ENCODE results near the gene SLC25A5.
"Not testable (repeated sequence)": the region's sequence is repeated elsewhere in the genome, so short reads cannot be mapped to it uniquely, and the experiment has no call there.

SLC25A5 gene

DNA sequence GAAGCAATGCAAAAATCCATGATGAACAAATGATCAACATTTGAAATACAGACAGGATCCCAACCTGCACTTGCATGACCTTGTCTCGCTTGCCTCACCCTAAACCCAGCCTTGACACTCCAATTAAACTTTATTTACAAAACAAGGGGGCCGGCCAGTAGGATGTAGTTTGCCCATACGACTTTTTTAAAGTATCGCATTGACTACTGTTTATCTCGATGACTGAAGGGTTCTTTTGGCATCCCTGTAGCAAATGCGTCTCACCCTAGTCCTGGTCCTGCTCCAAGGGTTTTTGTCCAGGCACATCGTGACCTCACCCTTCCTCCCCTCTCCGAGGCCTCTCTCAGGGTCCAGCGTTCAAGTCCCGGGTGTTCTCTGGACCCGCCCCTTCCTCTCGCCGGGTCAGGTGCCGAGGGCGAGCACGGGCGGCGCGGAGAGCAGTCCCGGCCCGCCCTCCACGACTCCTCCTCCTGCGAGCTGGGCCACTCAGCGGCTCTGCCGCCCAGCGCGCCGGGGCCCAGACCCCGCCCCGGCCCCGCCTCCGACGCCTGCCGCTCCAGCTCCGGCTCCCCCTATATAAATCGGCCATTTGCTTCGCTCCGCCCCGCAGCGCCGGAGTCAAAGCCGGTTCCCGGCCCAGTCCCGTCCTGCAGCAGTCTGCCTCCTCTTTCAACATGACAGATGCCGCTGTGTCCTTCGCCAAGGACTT, at the start of gene SLC25A5:
Gene SLC25A5, plus strand, starts transcription at position 603 of the 709 bp plus-strand sequence. Its CDS starts 72 bp downstream, at position 675.
- peak; percentile 90 for DNase-seq

DNA sequence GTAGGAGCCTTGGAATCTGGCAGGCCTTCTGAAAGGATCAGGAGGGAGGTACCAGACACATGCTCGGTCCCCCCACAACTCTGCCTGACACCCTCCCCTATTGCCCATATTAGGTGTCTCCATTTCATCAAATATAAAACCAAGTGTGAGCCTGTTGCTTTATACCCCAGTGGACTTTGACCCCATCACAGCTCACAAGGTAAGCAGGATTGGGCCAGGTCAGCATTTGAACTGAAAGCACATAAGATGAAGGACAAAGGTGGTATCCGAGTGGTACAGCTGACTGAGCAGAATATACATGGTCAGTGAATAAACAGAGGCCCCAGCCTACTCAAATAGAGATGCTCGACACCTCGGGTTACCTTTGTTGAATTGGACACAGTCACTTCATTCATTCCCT, 49.1 kb upstream of the SLC25A5 start:
- DNase-seq, result no peak

DNA sequence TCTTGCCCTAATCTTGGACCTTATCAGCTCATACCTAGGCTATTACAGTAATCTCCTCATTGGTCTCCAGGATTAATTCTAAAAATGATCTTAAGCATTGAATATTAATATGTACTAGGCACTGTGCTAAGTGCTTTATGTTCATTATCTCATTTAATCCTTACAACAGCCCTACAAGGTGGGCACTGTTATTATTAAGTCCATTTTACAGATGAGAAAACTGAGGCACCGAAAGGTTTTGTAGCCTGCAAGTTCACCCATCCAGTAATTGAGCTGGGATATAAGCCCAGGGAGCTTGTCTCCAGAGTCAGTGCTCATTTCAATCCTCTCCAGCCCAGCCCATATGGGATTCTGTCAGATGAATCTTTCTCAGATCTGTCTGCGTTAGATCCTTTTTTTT, 48.3 kb upstream of the SLC25A5 start:
- DNase-seq, result no peak

DNA sequence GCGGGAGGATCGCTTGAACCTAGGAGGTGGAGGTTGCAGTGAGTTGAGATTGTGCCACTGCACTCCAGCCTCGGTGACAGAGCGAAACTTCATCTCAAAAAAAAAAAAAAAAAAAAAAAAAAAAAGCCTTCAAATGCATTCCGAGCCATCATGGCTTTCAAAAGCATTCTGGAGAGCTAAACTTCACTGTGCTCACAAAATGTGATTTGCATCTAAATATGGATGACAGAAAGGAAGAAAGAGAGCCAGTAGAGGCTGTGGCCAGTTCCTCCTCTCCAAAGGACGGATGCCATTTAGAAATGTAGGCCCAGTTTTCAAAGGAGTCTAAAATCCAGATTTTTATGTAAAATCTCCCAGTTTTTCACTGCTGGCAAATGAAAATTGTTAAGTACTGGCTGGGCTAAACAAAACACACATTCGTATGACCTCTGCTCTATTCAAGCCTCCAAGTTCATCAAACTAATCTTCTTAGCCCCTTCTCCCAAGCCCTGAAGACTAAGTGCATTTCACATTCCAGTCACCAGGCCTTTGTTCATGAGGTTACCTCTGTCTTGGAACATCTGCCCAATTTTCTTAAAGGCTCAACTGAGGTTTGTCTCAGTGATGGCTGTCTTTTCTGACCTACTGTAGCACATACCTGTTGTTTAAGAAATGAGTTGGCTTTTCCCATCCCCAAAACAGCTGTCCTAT, 47.1 kb upstream of the SLC25A5 start:
- DNase-seq, result no peak

DNA sequence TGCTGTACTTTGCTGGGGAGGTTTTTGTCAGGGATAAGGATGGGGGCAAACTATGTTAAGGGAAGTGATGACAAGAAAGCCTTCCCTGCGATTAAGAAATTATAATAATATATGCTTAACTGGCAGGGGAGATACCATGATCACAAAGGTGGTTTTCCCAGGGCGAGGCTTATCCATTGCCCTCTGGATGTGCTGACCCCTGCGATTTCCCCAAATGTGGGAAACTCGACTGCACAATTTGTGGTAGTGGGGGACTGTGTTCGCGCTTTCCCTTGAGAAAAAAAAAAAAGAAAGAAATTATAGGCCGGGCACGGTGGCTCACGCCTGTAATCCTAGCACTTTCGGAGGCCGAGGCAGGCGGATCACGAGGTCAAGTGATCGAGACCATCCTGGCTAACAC, 44.6 kb upstream of the SLC25A5 start:
- DNase-seq, result no peak

DNA sequence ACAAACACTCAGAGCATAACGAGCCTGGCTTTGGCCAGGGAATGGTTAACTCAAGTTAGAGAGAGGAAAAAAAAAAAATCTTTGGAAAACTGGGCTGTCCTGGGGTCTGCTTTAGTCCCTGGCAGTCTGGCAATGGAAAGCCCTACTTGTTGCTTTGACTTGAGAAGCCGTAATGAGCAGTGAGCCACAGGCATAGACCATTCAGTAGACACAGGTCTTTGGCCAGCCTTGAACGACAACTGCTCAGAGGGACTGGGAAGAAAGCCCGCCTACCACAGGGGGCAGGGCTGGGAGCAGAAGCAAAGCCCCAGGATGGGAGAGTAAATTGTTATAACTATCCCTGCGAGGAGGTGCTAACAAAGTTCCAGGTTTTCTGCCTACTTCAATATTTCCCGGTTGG, 43.2 kb upstream of the SLC25A5 start:
- DNase-seq, result no peak

DNA sequence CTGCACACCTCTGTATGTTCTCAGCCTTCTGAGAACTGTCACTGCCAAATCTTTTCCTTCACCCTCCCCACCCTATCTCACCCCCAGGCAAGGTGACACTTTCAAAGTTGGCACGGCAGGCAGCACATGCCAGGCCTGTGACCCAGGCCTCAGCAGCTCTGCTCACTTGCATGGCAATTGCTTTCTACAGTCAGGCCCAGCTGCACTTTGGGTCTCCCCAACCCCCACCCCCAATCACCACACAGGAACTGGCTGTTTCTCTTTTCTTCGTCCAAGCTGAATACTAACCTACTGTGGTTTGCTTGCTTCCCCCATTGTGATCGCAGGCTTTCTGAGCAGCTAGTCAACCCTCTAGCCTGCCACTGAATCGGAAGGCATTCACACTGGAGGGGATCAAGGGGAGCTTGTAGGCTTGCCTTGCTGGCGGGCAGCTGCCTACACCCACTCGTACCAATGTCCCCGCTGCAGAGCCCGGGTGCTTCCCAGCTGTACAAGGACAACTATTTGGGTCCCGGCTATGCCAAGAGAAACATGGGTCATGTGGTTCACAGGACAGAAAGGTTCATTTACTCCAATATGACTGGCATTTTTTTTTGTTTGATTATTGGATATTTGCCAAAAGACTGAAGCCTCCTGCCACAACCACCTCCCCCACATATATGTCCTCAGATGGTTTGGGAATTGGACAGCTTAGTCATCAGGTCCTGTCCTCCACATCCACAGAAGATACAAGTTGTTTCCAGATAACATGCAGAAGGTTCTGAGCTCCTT, 41.0 kb upstream of the SLC25A5 start:
- peak; percentile 27 for DNase-seq

DNA sequence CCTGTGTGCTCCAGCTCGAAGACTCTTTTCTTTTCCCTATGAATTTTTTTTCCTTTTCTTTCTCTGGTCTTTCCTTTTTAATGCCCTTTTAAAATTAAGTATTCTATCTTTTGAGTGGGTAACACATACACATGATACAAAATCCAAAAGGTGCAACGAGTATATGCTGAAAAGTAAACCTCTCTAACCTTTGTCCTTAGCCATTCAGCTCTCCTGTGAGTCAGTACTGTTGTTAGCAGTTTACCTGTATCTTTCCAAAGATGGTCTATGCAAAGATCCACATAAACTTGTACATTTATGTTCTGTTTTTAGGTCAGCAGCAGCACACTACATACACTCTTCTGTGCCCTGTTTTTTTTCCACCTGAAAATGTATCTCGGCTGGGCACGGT, 40.5 kb upstream of the SLC25A5 start:
- no peak for DNase-seq

DNA sequence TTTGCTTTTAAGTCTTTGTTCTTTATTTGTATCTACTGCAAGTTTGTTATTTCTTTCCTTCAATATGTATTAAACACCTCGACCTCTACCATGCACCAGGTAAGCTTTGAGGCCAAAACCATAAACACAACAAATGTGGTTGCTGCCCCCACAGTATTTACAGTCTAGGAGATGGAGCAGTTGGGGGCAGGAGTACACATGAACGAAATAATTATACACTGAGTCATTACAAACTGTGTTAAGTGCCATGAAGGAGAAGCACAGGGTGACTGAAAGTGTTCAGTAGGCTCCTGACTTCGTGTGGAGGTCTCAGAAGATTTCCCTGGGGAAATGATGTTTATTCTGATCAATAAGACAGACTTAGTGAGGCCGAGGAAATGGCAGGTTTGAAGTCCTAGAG, 38.8 kb upstream of the SLC25A5 start:
- no peak for DNase-seq

DNA sequence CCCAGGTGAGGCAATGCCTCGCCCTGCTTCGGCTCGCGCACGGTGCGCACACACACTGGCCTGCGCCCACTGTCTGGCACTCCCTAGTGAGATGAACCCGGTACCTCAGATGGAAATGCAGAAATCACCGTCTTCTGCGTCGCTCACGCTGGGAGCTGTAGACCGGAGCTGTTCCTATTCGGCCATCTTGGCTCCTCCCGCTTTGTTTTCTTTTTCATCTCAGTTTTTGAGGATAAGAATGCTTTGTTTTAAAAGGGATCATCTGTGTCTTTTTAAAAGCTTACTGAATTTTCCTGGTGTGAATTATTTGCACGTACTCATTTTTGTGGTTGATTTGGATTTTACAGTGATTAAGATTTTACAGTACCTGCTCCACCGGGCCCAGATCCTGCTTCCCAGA, 26.9 kb upstream of the SLC25A5 start:
- DNase-seq, result not testable (repeated sequence)

DNA sequence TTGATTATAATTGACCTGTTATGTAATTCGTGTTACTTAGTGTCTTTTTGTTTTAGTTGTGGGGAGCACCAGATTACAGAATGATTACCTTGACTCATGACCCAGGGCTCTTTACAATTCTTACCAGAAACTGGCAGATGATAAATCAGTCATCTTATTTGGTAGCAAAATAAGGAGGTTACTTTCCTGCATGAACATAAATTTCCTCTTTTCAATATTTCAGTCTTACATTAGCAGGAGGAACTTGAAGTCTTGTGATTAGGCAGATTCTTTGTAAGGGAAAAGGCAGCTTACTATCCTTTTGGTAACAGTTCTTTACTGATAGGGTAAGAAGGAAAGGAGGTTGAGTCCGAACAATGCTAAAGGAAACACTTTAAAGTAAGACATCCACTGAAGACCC, 26.0 kb upstream of the SLC25A5 start:
- DNase-seq, result no peak

DNA sequence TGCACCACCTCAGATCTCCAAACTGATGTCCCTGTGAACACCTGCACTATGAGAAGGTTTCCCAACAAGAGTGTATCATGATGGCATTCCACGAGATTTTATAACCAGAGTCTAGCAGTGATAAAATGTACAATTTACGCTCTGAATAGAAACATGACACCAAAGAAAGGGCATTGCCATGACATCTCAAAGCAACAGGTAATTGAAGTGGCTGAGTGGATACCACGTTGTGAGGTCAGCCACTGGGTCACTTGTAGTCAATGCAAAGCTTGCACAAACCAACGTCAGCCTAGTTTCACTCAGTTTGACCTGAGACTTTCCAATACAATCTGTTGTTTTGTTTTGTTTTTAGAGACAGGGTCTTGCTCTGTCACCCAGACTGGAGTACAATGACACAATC, 15.0 kb upstream of the SLC25A5 start:
- no peak for DNase-seq

DNA sequence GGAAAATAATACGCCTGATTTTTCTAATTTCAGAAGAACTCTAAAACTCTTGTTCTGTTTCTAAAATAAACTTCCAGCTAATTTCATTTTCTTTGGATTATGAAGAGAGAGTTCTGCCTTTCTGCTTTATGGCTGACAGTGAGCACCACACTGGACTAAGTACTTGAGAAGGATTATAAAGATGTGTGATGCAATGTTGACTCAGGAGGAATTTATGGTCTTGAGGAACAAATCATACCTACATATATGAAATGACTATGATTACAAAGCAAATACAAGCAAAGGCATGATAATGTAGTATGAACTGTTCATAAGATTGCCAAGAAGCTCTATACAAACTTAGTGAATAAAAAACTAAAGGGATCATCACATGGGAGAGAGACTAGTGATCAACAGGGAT, 13.0 kb upstream of the SLC25A5 start:
- DNase-seq, result no peak

DNA sequence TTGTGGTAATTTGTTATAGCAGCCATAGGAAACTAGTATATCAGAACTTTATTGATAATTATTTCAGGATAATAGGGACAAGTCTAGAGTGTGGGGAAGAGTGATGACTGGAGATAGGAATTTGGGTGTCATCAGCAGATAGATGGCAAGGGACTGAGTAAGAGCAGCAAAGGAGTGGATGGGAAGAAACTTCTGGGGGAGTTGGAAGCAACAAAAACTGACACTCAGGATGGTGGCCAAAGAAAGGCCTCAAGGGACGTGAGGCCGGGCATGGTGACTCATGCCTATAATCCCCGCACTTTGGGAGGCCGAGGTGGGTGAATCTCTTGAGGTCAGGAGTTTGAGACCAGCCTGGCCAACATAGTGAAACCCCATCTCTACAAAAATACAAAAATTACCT, 9.1 kb upstream of the SLC25A5 start:
- no peak for DNase-seq

DNA sequence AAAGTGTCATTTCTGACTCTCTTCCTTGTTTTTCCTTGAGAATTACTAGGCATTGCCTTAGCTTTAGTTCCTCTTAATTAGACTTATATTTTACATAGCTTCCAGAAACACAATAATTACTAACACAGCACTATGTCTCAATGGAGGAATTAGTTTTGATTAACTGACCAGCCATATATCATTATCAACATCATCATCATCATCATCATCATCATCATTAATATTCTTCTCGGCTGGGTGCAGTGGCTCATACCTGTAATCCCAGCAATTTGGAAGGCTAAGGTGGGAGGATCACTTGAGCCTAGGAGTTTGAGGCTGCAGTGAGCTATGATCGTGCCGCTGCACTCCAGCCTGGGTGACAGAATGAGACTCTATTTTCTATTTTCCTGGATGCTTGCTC, 2.7 kb upstream of the SLC25A5 start:
- DNase-seq, result no peak

DNA sequence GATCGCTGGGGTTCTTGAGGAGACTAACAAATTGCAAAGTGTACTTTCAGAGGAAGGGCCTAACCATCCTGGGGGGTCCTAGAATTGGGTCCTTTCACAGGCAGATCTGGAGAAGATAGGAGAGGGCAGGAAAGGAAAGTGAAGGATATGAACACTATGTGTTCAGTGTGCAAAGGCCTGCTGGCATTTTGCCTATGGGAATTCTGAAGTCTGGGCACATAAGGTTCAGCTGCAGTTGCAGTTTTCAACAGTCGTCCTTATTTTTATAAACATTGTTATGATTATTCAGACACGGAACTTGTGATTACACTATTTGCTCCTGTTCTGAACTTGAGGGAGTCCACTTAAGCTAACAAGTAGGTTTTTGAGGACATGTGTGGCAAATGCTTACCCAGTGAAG, 1.3 kb upstream of the SLC25A5 start:
- DNase-seq, result no peak

DNA sequence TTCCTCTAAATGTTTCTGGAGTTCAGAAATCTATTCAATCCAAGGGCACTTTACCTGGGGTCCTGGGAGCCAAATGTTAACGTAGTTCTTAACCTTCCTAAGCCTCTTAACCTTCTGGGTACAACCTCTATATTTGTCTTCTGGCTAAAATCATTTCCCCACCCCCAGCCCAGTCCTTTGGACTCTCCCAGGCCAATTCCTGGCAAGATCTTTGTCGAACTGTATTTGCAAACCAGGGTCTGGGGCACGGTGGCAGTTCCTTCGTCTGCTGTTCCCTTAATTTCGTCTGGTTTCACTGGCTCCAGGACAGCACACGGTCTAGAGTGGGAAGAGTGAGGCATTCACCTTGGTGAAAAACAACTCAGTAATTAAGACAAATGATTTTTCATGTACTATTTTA, 811 bp upstream of the SLC25A5 start:
- DNase-seq, result no peak

DNA sequence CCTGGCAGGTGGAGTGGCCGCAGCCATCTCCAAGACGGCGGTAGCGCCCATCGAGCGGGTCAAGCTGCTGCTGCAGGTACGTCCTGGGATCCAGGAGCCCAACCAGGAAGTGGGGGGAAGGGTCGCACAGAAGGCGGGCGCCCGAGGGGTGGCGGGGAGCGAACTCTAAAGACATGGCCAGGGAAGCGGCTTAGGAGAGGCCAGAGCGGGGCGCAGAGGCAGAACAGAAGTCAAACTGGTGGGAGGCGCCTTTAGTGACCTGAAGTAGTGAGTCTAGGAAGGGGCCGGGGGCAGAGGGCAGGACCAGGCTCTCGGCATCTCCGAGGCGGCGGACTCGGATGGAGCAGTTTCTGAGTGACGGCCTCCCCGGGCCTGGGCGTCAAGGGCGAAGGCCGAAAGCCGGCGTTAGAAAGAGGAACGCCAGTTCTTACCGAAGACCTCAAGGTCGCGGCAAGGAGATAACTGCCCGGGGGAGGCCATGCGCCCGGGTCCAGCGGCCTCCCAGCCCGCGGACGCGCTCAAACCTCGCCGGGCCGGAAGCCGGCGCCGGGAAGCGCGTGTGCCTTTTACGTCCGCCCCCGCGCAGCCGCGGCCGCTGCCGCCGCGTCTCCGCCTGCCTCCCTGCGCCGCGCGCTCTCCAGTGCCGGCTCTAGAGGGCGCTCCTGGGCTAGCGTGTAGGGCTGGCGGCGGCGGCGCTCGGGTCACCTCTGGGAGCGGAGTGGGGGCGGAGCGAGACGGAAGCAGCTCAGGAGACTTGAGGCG, 488 bp downstream of the SLC25A5 start:
- DNase-seq, result peak; percentile 88

DNA sequence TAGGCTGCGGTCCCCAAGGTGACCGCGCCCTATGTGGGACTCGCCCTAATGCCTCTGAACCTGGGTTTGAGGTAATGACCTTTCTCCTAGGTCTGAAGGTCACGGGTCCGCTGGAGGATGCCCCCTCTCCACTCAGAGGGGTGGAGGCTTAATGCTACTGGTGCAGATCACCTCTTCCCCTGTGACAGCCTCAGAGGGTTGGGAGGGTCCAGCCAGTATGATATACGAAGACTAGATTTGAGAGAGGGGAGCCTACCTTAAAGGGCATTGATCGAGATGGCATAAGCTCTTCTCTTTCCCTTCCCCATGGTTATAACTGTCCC, 1.0 kb downstream of the SLC25A5 start:
- DNase-seq, result no peak

DNA sequence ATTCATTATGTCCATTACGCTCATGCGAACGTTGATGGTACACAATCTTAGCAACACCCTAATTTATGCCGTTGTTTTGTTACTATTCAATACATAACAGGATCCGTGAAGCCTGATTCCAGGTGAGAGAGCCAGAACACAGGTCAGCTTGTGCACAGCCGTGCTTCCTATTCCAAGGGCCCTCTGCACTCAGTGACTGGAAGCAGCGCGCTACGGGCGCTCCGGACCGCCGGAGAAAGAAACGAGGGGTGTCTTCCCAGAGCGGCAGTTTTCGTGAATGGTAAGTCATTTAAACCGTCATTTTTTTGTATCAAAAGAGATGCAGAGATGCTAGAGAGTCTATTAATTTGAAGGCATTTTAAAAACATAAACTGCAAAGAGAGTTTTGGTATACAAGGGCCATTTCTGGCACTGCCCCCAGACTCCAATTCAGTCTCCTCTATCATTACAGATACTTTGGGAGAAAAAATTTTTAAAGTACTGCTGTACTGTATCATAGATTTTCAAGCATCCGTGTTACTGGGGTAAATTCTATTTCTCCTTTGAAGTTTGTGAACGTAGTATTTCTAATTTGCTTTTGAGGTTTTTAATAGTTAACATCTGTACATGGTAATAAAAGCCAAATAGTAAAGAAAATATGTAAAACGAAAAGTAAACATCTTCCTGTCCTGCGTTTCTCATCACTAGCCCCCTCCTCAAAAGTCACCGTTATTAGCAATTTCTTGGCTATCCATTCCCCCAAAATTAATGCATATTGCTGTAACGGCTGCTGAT, 6.6 kb downstream of the SLC25A5 start:
- DNase-seq, result no peak

DNA sequence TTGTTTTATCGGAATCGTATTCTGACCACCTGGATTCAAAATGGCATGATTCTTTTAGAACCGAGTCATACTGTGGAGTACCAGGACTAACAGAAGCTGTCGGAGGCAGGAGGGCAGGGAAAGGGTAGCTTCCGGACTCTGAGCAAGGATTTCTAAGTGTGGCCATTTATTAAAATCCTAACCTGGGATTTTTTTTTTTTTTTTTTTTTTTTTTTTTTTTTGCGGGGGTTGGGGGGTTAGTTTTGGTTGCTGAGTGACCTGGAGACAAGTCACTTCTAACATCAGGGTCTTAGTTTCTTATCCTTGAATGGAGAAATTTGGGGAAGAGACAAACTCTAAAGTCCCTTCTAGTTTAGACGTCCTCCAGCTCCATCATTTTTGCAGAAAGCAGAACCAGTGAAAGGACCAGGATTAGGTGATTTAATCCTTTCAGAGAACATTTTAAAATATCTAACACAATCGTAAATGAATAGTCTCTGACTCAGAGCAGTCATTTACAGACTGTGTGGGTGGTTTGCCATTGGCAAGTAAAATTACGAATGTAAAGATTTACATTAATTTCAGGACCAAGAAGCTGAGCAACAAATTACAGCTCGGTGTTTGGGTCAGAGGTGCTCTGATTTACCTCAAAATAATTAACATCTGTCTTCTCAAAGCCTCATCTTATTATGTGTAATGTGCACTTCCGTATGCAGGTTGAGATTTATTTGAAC, 7.3 kb downstream of the SLC25A5 start:
- DNase-seq, result no peak

DNA sequence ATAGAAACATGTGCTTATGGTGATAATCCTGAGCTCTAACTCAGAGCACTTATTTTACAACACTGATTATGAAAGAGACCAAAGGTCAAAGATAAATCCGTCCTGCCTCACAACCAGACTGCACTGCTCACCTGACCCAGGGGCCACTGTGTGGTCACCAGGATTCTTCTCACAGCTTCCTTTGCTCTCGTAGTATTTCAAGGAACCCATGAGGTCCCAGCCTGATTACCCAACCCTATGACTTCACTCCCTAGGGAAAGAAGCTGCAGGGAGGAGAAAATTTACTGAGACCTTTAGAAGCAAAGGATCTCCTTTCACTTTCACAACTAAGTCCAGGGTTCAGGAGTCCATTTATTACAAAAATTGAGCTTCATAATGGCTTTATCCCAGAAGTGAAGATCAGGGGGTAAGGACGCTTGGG, 9.6 kb downstream of the SLC25A5 start:
- no peak for DNase-seq

Data from CD4-positive, alpha-beta T cell treated with Interleukin-15 for 1 hour (primary cell).